HG02642 (cell line): ENCODE results near the gene CRISP1.
"Not testable (repeated sequence)": the region's sequence is repeated elsewhere in the genome, so short reads cannot be mapped to it uniquely, and the experiment has no call there.

Source experiments
- ATAC-seq: cut with Tn5 transposase; IDR thresholded peaks from one replicate; pipeline ENCODE4 v1.9.1; 2021; ENCODE audit warnings: mild to moderate bottlenecking; ENCODE audit not compliant: unreplicated experiment, poor library complexity

CRISP1 gene

GRCh38 chr6:49847014-49847413 lies 19.3 kb downstream of the CRISP1 start:
- no peak for ATAC-seq

- ATAC-seq, result no peak
Measured at GRCh38 chr6:49841424-49841823, 24.9 kb downstream of the CRISP1 start.

- ATAC-seq, result no peak
Measured at GRCh38 chr6:49839957-49840356, 26.4 kb downstream of the CRISP1 start.

- no peak for ATAC-seq
Measured at GRCh38 chr6:49839162-49839561, 27.2 kb downstream of the CRISP1 start.

DNA sequence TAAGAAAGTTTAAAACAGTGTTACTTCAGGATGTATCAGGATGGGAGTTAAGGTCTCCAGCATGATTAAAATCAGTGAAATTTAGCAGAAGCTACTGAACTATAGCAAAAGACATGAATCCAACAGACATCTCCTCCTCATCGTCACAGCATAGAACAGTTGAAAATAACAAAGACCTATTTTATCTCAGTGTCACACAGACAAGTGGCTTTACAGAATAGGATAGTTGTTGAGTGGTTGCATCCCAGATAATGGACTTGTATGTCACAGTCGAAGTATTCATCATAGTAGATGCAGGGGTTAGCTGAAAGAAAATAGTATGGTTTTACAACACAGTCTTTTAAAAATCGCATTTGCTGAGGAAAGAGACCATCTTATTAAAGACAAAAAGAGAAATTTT lies 31.2 kb downstream of the CRISP1 start:
- no peak for ATAC-seq

DNA sequence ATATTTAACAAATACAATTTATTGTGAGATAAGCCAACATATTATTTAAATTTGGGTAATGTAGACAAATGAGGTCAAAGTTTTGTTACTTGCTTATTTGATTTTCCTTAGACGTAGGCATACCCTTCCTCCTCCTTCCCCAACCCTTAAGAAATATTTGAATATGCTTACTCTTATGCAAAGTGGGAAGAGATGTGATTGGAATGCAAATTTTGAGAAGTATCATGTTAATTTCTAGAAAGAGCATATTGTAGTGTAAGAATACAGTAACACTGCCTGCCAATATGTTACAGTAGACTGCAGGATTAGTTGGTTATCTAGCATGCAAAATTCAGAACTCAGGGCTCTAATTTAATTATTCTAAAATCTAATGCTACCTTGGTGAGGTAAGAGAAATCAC lies 32.9 kb downstream of the CRISP1 start:
- ATAC-seq, result no peak

DNA sequence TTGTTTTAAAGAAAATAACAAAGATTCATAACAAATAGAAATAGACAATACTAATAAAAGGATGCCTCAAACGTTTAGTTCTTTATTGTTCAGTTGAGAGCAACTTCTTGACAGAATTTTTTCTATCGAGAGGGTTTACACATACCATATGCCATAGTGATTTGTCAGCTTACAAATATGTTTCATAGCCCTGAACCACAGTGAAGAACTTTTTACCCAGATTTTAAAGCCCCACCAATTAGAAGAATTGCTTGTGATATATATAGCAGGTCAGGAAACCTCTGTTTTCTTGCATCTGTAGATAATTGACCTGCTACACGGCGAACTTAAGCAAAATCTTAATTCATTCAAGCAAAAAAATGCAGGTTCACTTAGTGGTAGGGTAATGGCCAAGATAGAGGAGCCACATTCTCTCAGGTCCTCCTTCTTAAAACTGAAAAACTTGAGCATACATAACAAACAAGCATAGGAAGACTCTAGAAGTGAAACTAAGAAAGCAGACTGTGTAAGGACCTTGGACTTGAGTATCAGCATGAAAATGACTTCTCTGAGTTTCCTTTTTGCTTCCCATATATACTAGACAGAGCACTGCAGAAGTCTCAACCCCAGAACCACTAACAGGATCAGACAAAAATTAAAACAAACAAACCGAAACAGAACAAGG lies 39.5 kb downstream of the CRISP1 start:
- ATAC-seq, result peak; percentile 93

DNA sequence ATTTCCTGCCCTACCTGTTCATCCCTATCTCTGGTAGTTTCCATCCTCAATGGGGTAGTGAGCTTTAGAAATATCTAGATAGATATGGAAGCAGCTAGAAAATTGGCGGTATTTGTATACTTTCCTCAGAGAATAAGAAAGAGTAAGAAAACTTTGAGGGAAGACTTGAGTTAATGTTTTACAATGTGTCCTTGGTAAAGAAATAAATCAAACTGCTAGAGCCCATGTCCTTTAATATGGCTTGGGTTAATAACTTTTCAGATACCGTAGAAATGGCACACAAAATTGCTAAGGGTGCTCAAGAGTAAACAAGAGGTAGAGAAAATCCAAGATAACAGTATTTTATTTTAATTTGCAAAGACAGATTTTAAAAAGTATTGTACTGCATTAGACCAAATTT lies 51.2 kb downstream of the CRISP1 start:
- no peak for ATAC-seq

DNA sequence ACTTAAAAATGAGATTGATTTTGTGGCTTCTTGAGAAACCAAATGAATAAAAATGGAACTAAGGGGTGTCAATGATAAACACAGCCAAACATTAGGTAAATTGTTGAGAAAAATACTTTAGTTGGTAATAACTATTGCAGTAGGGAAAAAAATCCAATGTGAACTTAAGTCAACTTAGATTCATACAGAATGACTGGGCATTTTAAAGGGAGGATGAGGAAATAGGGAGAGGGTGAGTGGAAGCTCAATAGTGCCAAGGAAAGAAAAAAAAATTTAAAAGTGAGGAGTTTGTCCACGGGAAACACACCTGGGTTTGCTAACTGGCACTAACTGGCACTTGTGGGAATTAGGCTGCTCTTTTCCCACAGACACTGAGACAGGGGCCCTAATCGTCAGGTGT lies 53.1 kb downstream of the CRISP1 start:
- ATAC-seq, result no peak

DNA sequence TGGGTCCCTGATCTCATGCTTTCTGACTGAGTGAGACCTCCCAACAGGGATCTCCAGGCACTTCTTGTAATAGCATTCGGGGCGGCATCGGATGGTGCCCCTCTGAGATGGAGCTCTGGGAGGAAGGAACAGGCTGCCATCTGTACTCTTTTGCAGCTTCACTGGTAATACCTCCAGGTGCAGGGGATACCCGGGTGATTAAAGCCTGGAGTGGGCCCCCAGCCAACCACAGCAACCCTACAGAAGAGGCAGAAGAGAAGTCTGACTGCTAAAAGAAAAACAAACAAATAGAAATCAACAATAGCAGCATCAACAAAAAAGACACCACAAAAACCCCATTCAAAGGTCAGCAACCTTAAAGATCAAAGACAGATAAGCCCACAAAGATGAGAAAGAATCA lies 60.2 kb downstream of the CRISP1 start:
- peak; percentile 59 for ATAC-seq

GRCh38 chr6:49805246-49805645 lies 61.1 kb downstream of the CRISP1 start:
- ATAC-seq, result no peak

- no peak for ATAC-seq
Measured at GRCh38 chr6:49801525-49801924, 64.8 kb downstream of the CRISP1 start.

DNA sequence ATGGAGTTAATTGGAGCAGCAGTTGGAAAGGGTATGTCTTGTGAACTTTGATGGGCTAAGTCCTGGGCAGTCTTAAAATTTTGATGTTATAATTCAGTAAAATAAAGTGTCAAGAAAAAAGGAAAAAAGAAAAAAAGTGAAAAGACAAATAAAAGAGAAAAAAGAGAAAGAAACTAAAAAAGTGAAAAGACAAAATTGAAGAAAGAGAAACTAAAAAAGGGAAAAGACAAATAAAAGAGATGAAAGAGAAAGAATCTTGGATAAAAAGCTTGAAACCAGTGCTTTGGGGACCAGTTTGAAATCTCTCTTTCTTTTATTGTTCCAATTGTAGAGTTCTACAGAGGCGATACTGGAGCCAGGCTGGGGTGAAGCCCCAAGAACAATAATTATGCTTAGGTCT lies 67.2 kb downstream of the CRISP1 start:
- no peak for ATAC-seq

GRCh38 chr6:49796842-49797455 lies 69.4 kb downstream of the CRISP1 start:
- not testable (repeated sequence) for ATAC-seq

- ATAC-seq, result no peak
Measured at GRCh38 chr6:49790341-49790740, 76.0 kb downstream of the CRISP1 start.

DNA sequence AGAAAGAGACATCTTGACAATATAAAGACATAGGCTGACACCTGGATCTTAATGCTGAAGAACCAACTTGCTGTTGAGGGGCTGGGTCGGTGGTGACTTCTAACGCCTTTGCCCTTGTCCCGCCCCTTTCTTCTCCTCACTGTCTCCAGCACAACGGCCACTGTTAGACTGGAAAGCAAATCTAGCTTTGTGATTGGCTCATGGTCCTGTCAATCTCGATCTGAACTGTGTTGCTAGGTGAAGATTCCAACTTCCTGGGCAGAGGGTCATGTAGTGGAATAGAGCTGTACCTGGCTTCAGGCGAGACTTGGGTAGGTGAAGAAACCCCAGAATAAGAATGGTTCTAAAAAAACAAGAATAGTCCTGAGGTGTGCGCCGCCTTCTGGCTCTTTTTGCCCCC lies 79.2 kb downstream of the CRISP1 start, which contains the start of gene PGK2:
Gene PGK2 (minus strand): TSS at position 110 of the 400 bp plus-strand sequence. CDS start 98 bp downstream, at position 12.
- ATAC-seq, result no peak

- ATAC-seq, result no peak
Measured at GRCh38 chr6:49784272-49784671, 82.1 kb downstream of the CRISP1 start.
